SJSA1 (cell line): ENCODE measurements around the gene ADGRF3. TPM values are rescaled to one million over a fixed set of nuclear protein-coding genes. Genes with fewer than 3 reads are reported as not detected.

Source experiments
- DNase-seq, 2 experiments: peaks; one replicate each; pipeline ENCODE4 v3.0.0-alpha.2; 2015 to 2020; ENCODE audit warnings: low spot score in 2 of 2, low read depth in 1 of 2
- H3K27ac ChIP-seq: fragments of 250-450 bp; sonication (Bioruptor Pico); 2 replicates; pipeline ENCODE4 v1.5.1; 2020; ENCODE audit warnings: mild to moderate bottlenecking, moderate library complexity
- H3K27me3 ChIP-seq: fragments of 250-450 bp; sonication (Bioruptor Pico); replicated peaks from 2 replicates; pipeline ENCODE4 v1.5.1; 2020; ENCODE audit warnings: mild to moderate bottlenecking, moderate library complexity
- H3K36me3 ChIP-seq: fragments of 250-450 bp; sonication (Bioruptor Pico); 2 replicates; pipeline ENCODE4 v1.5.1; 2020; ENCODE audit warnings: mild to moderate bottlenecking
- H3K4me1 ChIP-seq: fragments of 250-450 bp; sonication (Bioruptor Pico); replicated peaks from 2 replicates; pipeline ENCODE4 v1.6.1; 2021; ENCODE audit warnings: mild to moderate bottlenecking
- H3K4me3 ChIP-seq: fragments of 250-450 bp; sonication (Bioruptor Pico); 2 replicates; pipeline ENCODE4 v1.5.1; 2020; ENCODE audit warnings: mild to moderate bottlenecking
- H3K9me3 ChIP-seq: fragments of 250-450 bp; sonication (Bioruptor Pico); replicated peaks from 2 replicates; pipeline ENCODE4 v1.5.1; 2020; ENCODE audit warnings: mild to moderate bottlenecking
- total RNA-seq: library from RNA; depleted of rRNA; stranded (reverse); fragments of >200 nt; shearing (Covaris generic); gene quantifications from 2 replicates; pipeline ENCODE4 v1.2.3, GENCODE V29; 2014

ADGRF3 gene
- total RNA-seq, 1 experiment from 2014 or later, result 0.18 TPM

DNA sequence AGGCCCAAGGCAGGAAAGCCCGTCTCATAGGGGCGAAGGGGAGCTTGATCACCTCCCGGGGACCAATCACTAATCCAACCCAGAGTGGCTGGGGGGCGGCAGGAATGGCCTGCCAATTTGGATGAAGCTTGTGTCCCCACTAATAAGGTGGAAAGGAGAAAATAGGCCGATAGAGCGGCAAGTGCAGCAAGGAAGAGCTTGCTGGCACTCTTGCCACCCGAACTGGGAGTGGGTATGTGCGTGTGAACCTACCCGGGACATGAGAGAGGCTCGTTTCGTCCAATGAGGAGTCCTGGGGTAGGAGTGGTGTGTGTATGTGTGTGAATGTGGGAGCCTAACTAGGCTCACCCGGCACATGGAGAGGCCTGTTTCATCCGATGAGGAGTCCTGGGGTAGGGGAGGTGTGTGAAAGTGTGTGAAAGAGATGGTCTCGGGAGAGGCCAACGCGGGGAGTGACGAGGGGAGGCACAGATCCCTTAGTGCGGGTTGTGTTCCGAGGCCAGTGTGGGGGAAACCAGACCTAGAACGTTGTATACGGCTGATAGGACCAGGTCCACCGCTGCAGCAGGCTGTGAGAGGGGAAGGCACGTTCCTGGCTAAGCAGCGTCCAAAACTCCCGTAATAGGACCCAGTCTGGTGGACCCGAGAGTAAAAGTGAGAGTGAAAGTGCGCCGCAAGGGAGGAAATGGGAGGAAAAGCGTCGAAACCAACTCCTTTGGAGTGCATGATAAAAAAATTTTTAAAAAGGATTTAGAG is 47.8 kb downstream of the ADGRF3 start:
- Histone ChIP-seq H3K27me3 (no peaks in the 10 kb centered on the region), H3K36me3 (no peaks in the 10 kb centered on the region), H3K27ac (peak overlapping the region; percentile 76), H3K4me3 (peak overlapping the region; percentile 37), H3K4me1 (peaks cover 11% of the 10 kb centered on the region), H3K9me3 (no peaks in the 10 kb centered on the region)
- peak in 1 of 2 experiments; percentile 58 for DNase-seq

GRCh38 chr2:26298286-26298637 is 48.3 kb downstream of the ADGRF3 start:
- Histone ChIP-seq H3K4me1 (peaks cover 11% of the 10 kb centered on the region), H3K36me3 (no peaks in the 10 kb centered on the region), H3K4me3 (no peak overlapping the region), H3K27me3 (no peaks in the 10 kb centered on the region), H3K9me3 (no peaks in the 10 kb centered on the region), H3K27ac (no peak overlapping the region)
- no peak for DNase-seq

- Histone ChIP-seq H3K27ac (no peak overlapping the region), H3K4me1 (peaks cover 14% of the 10 kb centered on the region), H3K4me3 (no peak overlapping the region), H3K9me3 (no peaks in the 10 kb centered on the region), H3K36me3 (no peaks in the 10 kb centered on the region), H3K27me3 (no peaks in the 10 kb centered on the region)
- DNase-seq, result no peak
Measured at GRCh38 chr2:26297061-26297460, 49.5 kb downstream of the ADGRF3 start.

DNA sequence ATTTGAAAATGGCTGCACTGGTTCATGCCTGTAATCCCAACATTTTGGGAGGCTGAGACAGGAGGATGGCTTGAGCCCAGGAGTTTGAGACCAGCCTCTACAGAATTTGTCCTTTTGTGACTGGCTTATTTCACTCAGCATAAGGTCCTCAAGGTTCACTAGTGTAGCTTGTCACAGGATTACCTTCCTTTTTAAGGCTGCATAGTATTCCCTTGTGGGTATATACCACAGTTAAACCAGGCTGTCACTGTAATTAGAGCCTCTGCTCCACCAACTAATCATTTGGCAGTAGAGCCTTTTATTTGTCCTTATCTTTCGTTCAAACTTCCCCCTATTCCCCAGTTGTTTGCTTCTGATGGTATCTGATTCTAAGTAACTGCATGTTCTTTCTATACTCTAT is 51.1 kb downstream of the ADGRF3 start:
- no peaks in the 10 kb centered on the region for H3K36me3 ChIP-seq
- H3K4me1 ChIP-seq, result peaks cover 14% of the 10 kb centered on the region
- no peak overlapping the region for H3K4me3 ChIP-seq
- no peak overlapping the region for H3K27ac ChIP-seq
- H3K9me3 ChIP-seq, result no peaks in the 10 kb centered on the region
- H3K27me3 ChIP-seq, result no peaks in the 10 kb centered on the region
- DNase-seq, result no peak

- Histone ChIP-seq H3K27ac (no peak overlapping the region), H3K36me3 (peaks cover 1% of the 10 kb centered on the region; the same call in 1 of the 2 replicates), H3K27me3 (no peaks in the 10 kb centered on the region), H3K4me1 (0 out of 2 replicates have a peak, but pooled peaks cover 3% of the 10 kb centered on the region), H3K9me3 (no peaks in the 10 kb centered on the region), H3K4me3 (no peak overlapping the region)
- no peak for DNase-seq
Measured at GRCh38 chr2:26292646-26293045, 53.9 kb downstream of the ADGRF3 start.

DNA sequence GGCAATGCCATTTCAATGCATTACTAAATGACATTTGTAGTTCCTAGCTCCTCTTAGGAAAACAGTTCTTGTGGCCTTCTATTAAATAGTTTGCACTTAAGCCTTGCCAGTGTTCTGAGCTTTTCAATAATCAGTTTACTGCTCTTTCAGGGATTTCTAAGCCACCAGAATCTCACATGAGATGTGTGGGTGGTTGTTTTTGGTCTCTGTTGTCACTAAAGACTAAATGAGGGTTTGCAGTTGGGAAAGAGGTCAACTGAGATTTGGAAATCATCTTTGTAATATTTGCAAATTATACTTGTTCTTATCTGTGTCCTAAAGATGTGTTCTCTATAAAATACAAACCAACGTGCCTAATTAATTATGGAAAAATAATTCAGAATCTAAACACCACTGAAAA is 56.6 kb downstream of the ADGRF3 start:
- peaks cover 19% of the 10 kb centered on the region for H3K36me3 ChIP-seq
- no peaks in the 10 kb centered on the region for H3K9me3 ChIP-seq
- H3K4me1 ChIP-seq, result 0 out of 2 replicates have a peak, but pooled peaks cover 3% of the 10 kb centered on the region
- DNase-seq, result no peak
- H3K27me3 ChIP-seq, result no peaks in the 10 kb centered on the region
- no peak overlapping the region for H3K4me3 ChIP-seq
- H3K27ac ChIP-seq, result no peak overlapping the region

- Histone ChIP-seq H3K27ac (no peak overlapping the region), H3K4me1 (peaks cover 8% of the 10 kb centered on the region), H3K9me3 (no peaks in the 10 kb centered on the region), H3K4me3 (no peak overlapping the region), H3K27me3 (no peaks in the 10 kb centered on the region), H3K36me3 (peaks cover 39% of the 10 kb centered on the region)
- DNase-seq, result no peak
Measured at GRCh38 chr2:26285931-26286330, 60.7 kb downstream of the ADGRF3 start.

GRCh38 chr2:26284132-26284531 is 62.5 kb downstream of the ADGRF3 start:
- Histone ChIP-seq H3K27me3 (no peaks in the 10 kb centered on the region), H3K4me3 (no peak overlapping the region), H3K27ac (0 out of 2 replicates have a peak overlapping the region, but pooled peaks have one; percentile 10), H3K4me1 (peaks cover 8% of the 10 kb centered on the region), H3K9me3 (no peaks in the 10 kb centered on the region), H3K36me3 (peaks cover 48% of the 10 kb centered on the region)
- DNase-seq, result peak in 1 of 2 experiments; percentile 25

- Histone ChIP-seq H3K36me3 (peaks cover 53% of the 10 kb centered on the region), H3K4me3 (no peak overlapping the region), H3K27me3 (no peaks in the 10 kb centered on the region), H3K27ac (0 out of 2 replicates have a peak overlapping the region, but pooled peaks have one; percentile 10), H3K4me1 (peaks cover 8% of the 10 kb centered on the region), H3K9me3 (no peaks in the 10 kb centered on the region)
- DNase-seq, result no peak
Measured at GRCh38 chr2:26283606-26284005, 63.0 kb downstream of the ADGRF3 start.

DNA sequence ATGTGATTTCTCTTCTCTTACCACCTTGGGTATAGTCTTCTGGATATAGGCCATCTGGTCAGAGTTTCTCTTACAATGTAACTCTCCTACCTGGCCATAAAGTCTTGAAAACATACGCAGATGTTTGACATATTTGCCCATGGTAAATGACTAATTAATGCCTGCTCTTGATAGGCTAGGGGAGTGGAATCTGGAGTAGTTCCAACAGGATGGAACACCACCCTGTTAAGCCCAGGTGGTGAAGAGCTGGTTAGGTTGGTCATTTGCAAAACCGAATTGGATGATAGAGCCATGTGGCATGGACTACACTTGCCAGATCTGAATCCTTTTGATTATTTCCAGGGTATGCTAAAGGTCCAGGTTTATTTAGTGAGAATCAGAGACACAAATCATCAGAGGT is 65.4 kb downstream of the ADGRF3 start:
- no peak for DNase-seq
- no peak overlapping the region for H3K4me3 ChIP-seq
- H3K9me3 ChIP-seq, result no peaks in the 10 kb centered on the region
- H3K27ac ChIP-seq, result no peak overlapping the region
- peaks cover 59% of the 10 kb centered on the region for H3K36me3 ChIP-seq
- no peaks in the 10 kb centered on the region for H3K27me3 ChIP-seq
- H3K4me1 ChIP-seq, result peaks cover 8% of the 10 kb centered on the region

- no peaks in the 10 kb centered on the region for H3K27me3 ChIP-seq
- no peak for DNase-seq
- no peaks in the 10 kb centered on the region for H3K9me3 ChIP-seq
- peaks cover 8% of the 10 kb centered on the region for H3K4me1 ChIP-seq
- no peak overlapping the region for H3K4me3 ChIP-seq
- H3K27ac ChIP-seq, result no peak overlapping the region
- H3K36me3 ChIP-seq, result peaks cover 58% of the 10 kb centered on the region
Measured at GRCh38 chr2:26279886-26280285, 66.7 kb downstream of the ADGRF3 start.

- no peak for DNase-seq
- Histone ChIP-seq H3K27me3 (no peaks in the 10 kb centered on the region), H3K36me3 (peaks cover 53% of the 10 kb centered on the region), H3K4me1 (peaks cover 4% of the 10 kb centered on the region), H3K9me3 (no peaks in the 10 kb centered on the region), H3K4me3 (no peak overlapping the region), H3K27ac (no peak overlapping the region)
Measured at GRCh38 chr2:26276484-26277227, 69.9 kb downstream of the ADGRF3 start.

DNA sequence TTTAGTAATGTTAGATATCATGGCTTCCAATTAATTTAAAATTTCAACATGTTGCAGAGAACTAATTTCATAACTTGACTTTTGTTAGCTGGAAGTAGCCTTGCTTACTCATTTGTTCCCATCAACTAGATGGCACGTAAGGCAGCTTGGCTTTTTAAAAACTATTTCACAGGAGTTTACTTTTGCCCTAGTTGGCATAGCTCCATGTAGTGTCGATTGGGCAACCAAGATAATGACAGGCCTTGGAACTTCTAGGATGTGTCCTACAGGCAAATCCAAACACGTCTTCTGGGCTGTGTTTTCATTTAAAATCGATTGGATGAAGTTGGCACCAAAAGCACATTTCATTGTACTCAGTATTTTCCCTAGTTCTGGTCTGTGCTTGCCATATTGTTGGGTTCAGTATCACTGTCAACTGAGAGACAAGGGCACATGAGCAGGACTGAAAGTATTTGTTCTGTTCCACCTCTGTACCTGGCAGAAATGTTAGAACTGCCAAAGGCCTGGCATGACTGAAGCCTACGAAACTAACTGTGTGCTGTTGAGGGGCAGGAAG is 72.5 kb downstream of the ADGRF3 start:
- Histone ChIP-seq H3K4me1 (peaks cover 8% of the 10 kb centered on the region), H3K4me3 (no peak overlapping the region), H3K9me3 (no peaks in the 10 kb centered on the region), H3K36me3 (peaks cover 41% of the 10 kb centered on the region), H3K27me3 (no peaks in the 10 kb centered on the region), H3K27ac (no peak overlapping the region)
- DNase-seq, result no peak

DNA sequence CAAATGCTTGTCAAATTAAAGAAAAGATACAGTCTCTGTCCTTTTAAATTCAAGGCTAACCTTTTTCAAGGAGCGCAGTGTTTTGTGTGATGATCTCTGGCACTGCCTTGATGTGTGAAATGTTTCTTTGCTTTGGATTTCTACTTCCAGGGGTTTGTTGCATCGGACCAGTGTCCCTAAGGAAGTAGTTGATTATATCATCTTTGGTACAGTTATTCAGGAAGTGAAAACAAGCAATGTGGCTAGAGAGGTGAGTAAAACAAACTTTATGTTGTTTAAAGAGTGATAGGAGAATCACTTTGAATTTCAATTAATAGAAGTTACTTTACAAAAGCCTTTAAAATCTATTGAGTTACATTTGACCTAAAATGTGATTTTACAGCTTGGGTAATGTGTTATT is 73.1 kb downstream of the ADGRF3 start:
- Histone ChIP-seq H3K4me1 (peaks cover 8% of the 10 kb centered on the region), H3K27me3 (no peaks in the 10 kb centered on the region), H3K36me3 (peaks cover 34% of the 10 kb centered on the region), H3K4me3 (no peak overlapping the region), H3K9me3 (no peaks in the 10 kb centered on the region), H3K27ac (no peak overlapping the region)
- DNase-seq, result no peak
